ENCODE data around the gene DPF3. TPM values are rescaled to one million over a fixed set of nuclear protein-coding genes. Genes with fewer than 3 reads are reported as not detected.

DPF3 gene
- total and polyA plus RNA-seq, 8 donors, result 1.4 to 3.6 (median 1.9) TPM

GRCh38 chr14:72605096-72605920, 288.6 kb downstream of the DPF3 start:
- H3K27ac ChIP-seq, result no peak overlapping the region
- no peaks in the 10 kb centered on the region for H3K36me3 ChIP-seq
- no peaks in the 10 kb centered on the region for H3K4me1 ChIP-seq
- peaks cover 0 to 9% of the 10 kb centered on the region in 2 donors for H3K27me3 ChIP-seq
- no peaks in the 10 kb centered on the region for H3K9me3 ChIP-seq
- ATAC-seq (no peak), DNase-seq (no peak)
- no peak overlapping the region for H3K4me3 ChIP-seq
- intact Hi-C loops (cut with DNase I), result no loop called here
- TF ChIP-seq CTCF (IDR thresholded peaks at IDR 0.05), result no peak

- DNase-seq (no peak), ATAC-seq (no peak)
- Histone ChIP-seq H3K27ac (no peak overlapping the region), H3K9me3 (no peaks in the 10 kb centered on the region), H3K27me3 (peaks cover 0 to 18% of the 10 kb centered on the region in 2 donors), H3K4me1 (no peaks in the 10 kb centered on the region), H3K4me3 (no peak overlapping the region), H3K36me3 (no peaks in the 10 kb centered on the region)
- no peak for TF ChIP-seq CTCF (IDR thresholded peaks at IDR 0.05)
- intact Hi-C loops (cut with DNase I), result no loop called here
Measured at GRCh38 chr14:72604133-72604532, 289.8 kb downstream of the DPF3 start.

- peaks cover 0 to 23% of the 10 kb centered on the region in 2 donors for H3K27me3 ChIP-seq
- H3K9me3 ChIP-seq, result no peaks in the 10 kb centered on the region
- H3K4me1 ChIP-seq, result no peaks in the 10 kb centered on the region
- H3K36me3 ChIP-seq, result no peaks in the 10 kb centered on the region
- no peak overlapping the region for H3K27ac ChIP-seq
- H3K4me3 ChIP-seq, result no peak overlapping the region
- ATAC-seq, result no peak
- no peak for TF ChIP-seq CTCF (IDR thresholded peaks at IDR 0.05)
- DNase-seq, result no peak
- intact Hi-C loops (cut with DNase I), result no loop called here
Measured at GRCh38 chr14:72603639-72604038, 290.3 kb downstream of the DPF3 start.

- peaks cover 0 to 40% of the 10 kb centered on the region in 2 donors for H3K27me3 ChIP-seq
- intact Hi-C loops (cut with DNase I), result no loop called here
- peak in 1 of 4 donors; percentile 43 for DNase-seq
- H3K4me1 ChIP-seq, result no peaks in the 10 kb centered on the region
- no peaks in the 10 kb centered on the region for H3K9me3 ChIP-seq
- H3K36me3 ChIP-seq, result no peaks in the 10 kb centered on the region
- TF ChIP-seq CTCF (IDR thresholded peaks at IDR 0.05), result no peak
- no peak overlapping the region for H3K27ac ChIP-seq
- H3K4me3 ChIP-seq, result no peak overlapping the region
- no peak for ATAC-seq
Measured at GRCh38 chr14:72600551-72601330, 293.2 kb downstream of the DPF3 start.

Data from left lung (tissue), 10 donors.